ENCODE data around the gene SPI1.

SPI1 gene

GRCh38 chr11:47378010-47378835 is at the start of gene SPI1:
SPI1 (minus strand) TSS chr11:47378547; CDS start chr11:47378353, 194 bp downstream.
- TF ChIP-seq ZFX (IDR thresholded peaks at IDR 0.05): no peak
- TF ChIP-seq CTCF (conservative IDR thresholded peaks at IDR 0.05): no peak
- no peak within 1 kb of the TSS for H3K27ac ChIP-seq

DNA sequence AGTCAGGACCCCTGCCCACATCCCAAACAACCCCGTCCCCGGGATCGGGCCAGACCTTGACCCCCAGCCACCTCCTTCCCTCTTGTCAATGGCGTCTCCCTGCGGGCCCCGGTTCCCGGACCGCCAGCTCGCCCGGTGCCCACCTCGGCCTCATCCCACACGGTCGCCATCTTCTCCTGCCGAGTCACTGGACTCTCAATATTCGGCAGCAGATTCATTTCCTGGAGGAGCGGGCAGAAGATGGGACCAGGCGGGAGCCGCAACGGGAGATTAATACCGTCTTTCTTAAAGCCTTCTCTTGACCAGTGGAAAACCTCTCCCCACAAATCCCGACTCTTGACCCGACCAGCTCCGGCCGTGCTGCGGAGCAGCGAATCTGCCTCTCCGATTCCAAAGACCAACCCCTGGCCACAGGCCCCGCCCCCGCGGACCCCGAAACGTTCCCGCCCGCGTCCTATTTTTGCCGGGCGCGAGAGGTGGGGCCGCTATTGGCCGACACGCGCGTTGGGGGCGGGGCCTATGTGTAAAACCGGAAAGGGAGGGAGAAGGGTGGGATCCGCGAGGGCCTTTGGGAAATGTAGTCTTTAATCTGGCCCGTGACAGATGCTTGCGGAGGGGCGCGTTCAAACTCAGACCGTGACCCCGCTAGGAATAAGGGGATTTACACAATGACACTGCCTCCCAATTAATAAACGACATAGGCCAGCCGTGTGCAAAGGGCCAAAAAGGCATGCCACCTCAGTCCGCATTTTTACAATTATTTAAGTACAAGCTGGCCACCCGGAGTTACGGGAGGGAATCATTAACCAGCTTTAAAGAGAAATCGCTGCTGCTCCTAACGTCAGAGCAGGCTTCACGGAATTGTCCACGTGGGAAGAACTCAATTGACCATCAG is 48.0 kb upstream of the SPI1 start, which contains the start of gene PSMC3:
PSMC3 (minus strand) TSS at position 378 of the 895 bp plus-strand sequence; CDS start at position 218, 160 bp downstream.
- H3K27ac ChIP-seq: peak within 1 kb of the TSS; percentile 91
- TF ChIP-seq CTCF (conservative IDR thresholded peaks at IDR 0.05) (no peak), ZFX (IDR thresholded peaks at IDR 0.05) (0 out of 2 replicates have a peak, but pooled peaks have one; percentile 8)

GRCh38 chr11:47425611-47426010 is 47.3 kb upstream of the SPI1 start:
- TF ChIP-seq CTCF (conservative IDR thresholded peaks at IDR 0.05) (no peak), ZFX (IDR thresholded peaks at IDR 0.05) (no peak)
- H3K27ac ChIP-seq: peak overlapping the region; percentile 91

DNA sequence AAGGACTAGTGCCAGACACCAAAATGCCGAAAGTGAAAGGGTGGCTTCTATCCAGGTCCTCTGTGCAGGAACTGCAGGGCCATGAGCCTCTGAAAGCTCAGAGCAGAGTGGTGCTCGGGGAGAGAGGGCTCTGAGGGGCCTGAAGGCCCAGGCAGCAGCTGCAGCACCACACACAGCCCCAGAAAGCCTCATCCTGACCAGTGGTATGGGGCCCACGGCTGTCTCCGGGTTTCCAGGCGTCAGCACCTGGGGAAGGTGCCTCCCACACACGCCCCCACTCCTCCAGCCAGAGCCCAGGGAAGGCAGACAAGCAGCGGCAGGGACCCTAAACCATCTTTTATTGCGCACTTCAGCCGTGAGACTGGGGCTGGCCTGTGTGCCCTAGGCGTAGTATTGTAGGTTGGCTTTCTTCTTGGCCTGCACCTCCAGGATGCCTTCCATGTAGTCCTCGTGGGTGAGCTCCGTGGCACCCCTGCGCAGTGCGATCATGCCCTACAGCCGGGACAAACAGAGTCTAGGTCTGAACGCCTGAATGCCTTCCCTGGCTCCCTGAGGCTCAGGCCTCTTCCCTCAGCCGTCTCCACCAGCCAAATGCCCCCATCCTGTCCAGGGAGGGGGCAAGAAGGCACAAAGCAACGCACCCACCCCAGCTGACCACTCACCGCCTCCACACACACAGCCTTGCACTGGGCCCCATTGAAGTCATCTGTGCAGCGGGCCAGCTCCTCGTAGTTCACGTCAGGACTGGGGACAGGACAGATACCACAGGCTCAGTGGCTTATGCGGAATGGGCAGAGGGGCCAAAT is 40.3 kb upstream of the SPI1 start:
- no peak overlapping the region for H3K27ac ChIP-seq
- TF ChIP-seq ZFX (IDR thresholded peaks at IDR 0.05) (no peak), CTCF (conservative IDR thresholded peaks at IDR 0.05) (no peak)

DNA sequence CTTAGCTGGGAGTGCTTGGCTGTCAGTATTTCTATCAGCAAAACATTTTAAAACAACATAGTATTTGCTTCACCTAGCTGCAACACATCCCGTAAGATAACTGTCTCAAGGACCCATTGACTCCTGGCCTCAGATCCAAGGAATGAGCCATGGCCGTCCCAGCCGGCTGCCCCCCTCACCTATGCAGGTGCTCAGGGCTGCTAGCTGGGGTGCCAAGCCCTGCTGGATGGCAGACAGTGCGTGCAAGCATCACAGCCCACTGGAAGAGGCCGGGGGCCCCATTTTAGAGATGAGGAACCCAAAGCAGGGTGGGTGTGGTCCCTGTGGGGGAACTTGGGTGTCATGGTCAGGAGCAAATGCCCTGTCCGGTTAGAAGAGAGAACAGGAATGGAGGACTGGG is 39.4 kb upstream of the SPI1 start:
- no peak for TF ChIP-seq CTCF (conservative IDR thresholded peaks at IDR 0.05)
- TF ChIP-seq ZFX (IDR thresholded peaks at IDR 0.05): no peak
- H3K27ac ChIP-seq: no peak overlapping the region

DNA sequence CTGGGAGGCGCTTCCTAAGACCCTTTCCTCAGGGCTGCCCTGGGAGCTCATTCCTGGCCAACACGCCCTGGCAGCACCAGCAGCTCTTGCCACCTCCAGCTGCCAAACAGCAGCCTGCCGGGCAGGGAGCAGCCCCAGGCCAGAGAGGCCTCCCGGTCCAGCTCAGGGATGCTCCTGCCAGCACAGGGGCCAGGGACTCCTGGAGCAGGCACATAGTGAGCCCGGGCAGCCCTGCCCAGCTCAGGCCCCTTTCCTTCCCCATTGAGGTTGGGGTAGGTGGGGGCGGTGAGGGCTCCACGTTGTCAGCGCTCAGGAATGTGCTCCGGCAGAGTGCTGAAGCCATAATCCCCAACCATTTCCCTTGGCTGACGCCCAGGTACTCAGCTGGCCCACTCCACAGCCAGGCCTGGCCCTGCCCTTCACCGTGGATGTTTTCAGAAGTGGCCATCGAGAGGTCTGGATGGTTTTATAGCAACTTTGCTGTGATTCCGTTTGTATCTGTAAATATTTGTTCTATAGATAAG is 37.7 kb upstream of the SPI1 start:
- H3K27ac ChIP-seq: no peak overlapping the region
- TF ChIP-seq ZFX (IDR thresholded peaks at IDR 0.05) (no peak), CTCF (conservative IDR thresholded peaks at IDR 0.05) (no peak)

Data from C4-2B (cell line).